ENCODE data around the gene RNF113B.

Gene RNF113B

DNA sequence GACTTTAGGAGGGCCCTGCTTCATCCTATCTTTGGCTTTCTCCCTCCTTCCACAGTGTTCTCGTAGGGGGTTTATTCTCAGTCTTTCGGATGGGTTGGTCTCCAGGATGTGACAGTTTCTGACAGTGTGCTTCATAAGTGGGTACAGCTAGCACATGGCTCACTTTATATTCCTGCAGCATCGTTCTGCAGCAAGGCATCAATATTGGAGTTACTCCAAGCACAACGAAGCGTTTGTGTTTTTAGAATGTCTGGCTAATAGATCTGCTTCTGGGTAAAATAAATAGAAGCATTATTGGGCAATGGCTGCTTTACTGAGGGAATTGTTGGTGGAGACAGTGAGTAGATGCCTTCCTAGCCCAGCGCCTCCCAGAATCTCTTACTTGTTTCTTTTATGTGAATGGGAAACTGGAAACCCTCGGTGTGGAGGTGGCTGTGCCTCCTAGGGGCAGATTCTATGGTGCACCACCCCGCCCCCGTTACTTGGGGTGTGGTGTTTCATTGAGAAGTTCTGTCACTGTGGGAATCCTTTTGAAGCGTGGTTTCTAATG, 32.2 kb downstream of the RNF113B start:
- peak overlapping the region; percentile 86; the same call in 1 of the 2 replicates for H3K4me3 ChIP-seq (ENCODE audit: low read length)
- no peak for TF ChIP-seq ZNF274 (IDR thresholded peaks at IDR 0.05; ENCODE audit: low read depth, low read length)

DNA sequence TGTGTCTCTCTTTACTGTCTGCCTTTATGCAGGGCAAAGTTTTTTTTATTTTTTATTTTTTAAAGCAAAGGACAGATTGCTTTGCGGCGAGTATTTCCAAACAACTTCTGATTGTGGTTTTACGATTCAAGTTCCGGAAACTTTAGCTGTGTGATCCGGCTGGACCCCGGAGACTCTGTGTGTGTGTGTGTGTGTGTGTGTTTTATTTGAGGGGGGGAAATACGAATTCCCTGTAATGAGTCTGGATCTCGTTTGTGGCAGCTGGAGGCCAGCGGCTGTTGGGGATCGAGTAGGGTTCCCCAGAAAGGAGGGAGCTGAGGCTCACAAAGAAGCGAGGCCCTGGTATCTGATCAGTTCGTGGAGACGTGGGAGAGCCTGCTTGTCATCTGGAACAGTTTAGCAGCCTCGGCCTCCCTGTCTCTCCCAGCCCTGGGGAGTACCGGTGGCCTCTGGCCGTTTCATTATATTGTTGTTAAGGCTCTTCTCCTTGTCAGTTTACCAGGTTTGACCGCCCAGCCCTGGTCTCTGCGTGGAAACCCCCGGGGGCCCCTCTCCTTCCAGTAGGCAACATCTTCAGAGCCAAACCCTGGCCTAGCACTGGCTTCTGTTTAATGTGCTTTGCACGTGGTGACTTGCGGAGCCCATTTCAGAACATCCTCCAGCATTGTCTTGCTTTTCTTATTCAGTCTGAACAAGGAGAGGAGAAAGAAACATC, 32.9 kb downstream of the RNF113B start:
- TF ChIP-seq ZNF274 (IDR thresholded peaks at IDR 0.05; ENCODE audit: low read depth, low read length): no peak
- H3K4me3 ChIP-seq (ENCODE audit: low read length): peak overlapping the region; percentile 86

DNA sequence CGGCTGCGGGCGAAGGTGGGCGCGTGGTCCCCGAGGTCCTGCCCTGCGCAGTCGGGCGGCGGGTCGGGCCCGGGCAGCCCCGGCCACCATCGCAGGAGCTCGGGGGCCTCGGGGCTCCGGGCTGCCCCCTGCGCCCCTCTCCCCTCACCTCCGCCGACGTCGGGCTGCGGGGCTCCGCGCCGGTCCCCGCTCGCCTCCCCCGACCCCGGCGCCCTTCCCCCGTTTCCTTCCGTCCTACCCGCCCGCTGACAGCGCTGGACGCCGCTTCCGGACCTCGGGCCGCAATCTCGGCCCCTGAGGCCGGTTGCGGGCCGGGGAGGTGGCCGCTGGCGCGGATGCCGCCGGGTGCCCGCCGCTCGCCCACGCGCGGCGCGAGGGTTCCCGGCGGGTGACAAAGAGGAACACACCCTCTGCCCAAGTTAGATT, 33.5 kb downstream of the RNF113B start:
- peak overlapping the region; percentile 86 for H3K4me3 ChIP-seq (ENCODE audit: low read length)

DNA sequence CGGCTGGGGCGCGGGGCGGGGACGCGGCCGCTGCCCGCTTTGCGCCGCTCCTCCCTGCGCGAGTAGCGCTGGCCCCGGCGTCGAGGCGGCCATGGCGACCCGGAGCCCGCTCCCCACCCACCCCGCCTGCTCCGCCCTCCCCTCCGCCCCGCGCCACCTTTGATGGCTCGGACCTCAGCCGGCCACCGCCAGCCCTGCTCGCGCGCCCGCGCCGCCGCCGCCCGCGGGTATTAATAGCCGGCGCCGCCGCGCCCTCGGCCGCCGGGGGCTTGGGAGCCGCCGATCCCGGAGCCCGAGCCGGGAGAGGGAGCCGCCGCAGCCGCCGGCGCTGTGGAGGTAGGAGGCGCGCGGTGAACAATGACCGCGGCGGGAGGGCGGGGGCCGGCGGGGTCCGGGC, 33.9 kb downstream of the RNF113B start:
- H3K4me3 ChIP-seq (ENCODE audit: low read length): peak overlapping the region; percentile 86; the same call in 1 of the 2 replicates
- no peak for TF ChIP-seq ZNF274 (IDR thresholded peaks at IDR 0.05; ENCODE audit: low read depth, low read length)

More for the DNA sequence above, 33.5 kb downstream of the RNF113B start:
- no peak for TF ChIP-seq ZNF274 (IDR thresholded peaks at IDR 0.05; ENCODE audit: low read depth, low read length)

DNA sequence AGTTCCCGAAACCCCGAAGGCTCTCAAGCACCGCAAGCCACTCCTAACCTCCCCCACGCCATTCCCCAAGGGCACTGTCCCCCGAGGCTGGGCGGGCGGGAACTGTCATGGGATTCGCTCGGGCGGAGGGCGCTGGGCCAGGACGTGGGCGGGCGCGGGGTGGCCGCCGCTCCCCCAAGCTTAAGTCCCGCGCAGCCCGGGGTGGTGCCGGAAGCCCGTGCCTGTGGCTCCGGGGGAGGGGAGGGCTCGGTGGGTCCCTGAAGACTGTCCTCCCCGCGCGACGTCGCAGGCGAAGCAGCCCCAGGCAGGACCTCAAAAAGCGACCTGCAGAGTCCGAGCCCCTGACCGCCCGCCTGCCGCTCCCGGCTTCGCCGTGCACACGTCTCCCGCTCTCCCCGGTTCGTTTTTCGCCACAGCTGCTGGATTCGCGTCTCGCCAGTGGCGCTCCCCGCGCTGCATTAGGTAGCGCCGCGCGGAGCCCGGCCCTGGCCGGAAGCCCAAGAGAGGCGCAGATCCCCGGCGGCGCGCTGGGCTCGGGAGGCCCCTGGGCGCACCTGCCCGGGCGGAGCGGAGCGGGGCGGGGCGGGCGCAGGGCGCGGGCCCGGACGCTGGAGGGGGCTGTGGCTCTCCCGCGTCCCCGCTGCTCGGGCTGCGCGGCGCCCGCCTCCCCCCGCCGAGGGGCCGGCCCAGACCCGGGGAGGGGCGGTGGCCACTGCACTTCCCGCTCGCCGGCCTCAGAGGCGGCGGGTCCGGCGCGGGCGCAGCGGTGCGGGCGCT, 34.5 kb downstream of the RNF113B start, which contains the start of gene FARP1:
Gene FARP1 (plus strand): TSS at position 715 of the 777 bp plus-strand sequence. CDS start 70,149 bp downstream, outside the sequence.
- TF ChIP-seq ZNF274 (IDR thresholded peaks at IDR 0.05; ENCODE audit: low read depth, low read length): no peak
- H3K4me3 ChIP-seq (ENCODE audit: low read length): peak within 1 kb of the TSS; percentile 86

DNA sequence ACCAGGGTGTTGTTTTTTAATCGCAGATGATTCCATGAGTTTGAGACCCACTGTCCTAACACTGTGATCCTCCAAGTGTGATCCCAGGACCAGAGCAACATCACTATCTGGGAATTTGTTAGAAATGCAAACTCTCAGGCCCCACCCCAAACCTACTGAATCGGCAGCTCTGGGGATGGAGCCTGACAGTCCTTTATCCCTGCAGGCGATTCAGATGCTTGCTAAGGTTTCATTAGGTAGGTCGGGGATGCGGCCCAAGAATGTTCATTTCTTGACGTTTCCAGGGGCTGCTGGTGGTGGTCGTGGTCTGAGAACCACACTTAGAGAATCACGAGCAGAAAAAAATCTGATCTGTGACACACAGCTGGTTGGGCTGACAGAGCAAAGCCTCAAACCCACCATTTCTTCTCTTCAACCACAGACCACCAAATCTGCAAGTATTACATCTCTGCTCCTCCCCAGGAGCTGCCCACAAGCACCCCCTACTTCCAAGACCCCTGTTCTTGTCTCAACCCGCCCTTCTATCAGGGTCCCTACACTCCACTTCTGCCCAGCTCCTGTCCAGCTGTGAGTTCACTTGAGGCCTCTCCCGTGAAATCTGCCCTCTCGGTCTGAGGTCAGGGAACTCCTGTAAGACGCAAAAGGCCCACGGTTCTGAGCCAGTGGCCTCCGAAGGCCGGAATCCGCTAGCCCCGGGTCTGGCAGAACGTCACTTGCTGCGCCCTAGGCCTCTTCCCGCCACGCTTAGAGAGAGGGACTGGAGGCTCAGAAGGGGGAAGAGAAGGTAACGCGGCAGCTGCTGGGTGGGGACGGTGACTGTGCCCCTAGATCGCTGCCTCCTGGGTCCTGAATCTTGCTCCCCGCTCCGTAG, 35.3 kb downstream of the RNF113B start:
- peak overlapping the region; percentile 66; the same call in 1 of the 2 replicates for H3K4me3 ChIP-seq (ENCODE audit: low read length)
- no peak for TF ChIP-seq ZNF274 (IDR thresholded peaks at IDR 0.05; ENCODE audit: low read depth, low read length)

DNA sequence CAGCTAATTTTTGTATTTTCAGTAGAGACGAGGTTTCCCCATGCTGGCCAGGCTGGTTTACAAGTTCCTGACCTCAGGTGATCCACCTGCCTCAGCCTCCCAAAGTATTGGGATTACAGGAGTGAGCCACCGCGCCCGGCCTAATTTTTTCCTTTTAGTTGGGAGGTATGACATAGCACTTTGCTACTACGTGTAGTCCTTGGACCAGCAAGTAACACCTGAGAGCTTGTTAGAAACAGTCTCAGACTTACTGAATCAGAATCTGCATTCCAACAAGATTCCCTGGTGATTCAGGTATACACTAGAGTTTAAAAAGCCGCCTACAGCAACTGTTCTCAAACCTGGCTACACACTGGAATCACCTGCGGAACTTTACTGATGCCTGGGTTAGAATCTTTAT, 36.0 kb downstream of the RNF113B start:
- TF ChIP-seq ZNF274 (IDR thresholded peaks at IDR 0.05; ENCODE audit: low read depth, low read length): no peak
- no peak overlapping the region for H3K4me3 ChIP-seq (ENCODE audit: low read length)

DNA sequence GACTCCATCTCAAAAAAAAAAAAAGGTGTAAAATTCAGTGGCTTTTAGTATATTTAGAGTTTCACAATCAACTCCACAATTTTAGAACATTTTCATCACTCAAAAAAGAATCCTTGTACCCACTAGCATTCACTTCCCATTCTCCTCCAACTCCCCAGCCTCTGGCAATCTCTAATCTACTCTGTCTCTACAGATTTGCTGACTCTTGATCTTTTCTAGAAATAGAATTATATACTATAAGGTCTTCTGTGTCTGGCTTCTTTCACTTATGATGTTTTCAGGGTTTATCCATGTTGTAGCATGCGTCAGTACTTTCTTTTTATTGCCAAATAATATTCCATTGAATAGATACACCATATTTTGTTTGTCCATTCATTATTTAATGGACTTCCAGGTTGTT, 42.2 kb downstream of the RNF113B start:
- TF ChIP-seq ZNF274 (IDR thresholded peaks at IDR 0.05; ENCODE audit: low read depth, low read length): no peak
- H3K4me3 ChIP-seq (ENCODE audit: low read length): no peak overlapping the region

DNA sequence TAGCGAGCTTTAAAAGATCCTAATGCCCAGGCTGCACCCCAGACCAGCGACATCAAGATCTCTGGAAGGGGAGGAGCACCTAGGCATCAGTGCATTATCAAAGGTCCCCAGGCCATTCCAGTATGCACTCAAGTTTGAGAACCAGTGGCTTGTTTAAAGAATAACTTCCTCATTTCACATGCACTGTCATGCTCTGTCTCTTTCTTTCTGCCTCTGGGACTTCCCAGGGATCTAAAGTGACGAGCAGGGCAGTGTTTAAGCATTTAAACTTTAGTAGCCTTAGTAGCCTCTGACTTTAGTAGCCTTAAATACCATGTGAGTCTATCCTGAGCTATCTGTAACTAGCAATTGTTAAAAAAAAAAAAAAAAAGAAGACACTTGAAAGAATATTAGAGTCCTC, 43.1 kb downstream of the RNF113B start:
- TF ChIP-seq ZNF274 (IDR thresholded peaks at IDR 0.05; ENCODE audit: low read depth, low read length): no peak

DNA sequence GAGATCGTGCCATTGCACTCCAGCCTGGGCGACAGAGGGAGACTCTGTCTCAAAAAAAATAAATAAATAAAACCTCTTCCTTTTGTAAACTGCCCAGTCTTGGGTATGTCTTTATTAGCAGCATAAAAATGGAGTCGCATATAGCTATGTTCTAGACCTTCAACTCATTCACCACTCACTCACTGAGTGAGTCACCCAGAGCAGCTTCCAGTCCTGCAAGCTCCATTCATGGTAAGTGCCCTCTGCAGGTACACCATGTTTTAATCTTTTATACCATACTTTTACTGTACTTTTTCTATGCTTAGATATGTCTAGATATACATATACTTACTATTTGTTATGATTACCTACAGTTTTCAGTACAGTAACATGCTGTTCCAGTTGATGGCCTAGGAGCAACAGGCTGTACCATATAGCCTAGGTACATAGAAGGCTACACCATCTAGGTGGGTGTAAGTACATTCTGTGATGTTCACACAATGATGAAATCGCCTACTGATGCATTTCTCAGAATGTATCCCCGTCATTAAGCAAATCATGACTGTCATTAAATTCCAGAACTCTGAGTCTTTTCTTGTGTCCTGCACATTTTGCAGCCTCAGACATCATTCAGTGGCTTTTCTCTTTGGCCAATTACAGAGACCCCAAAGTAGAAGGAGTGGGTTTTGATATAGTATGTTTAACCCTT, 47.9 kb downstream of the RNF113B start:
- TF ChIP-seq ZNF274 (IDR thresholded peaks at IDR 0.05; ENCODE audit: low read depth, low read length): no peak
- no peak overlapping the region for H3K4me3 ChIP-seq (ENCODE audit: low read length)

More for the DNA sequence above, 43.1 kb downstream of the RNF113B start:
- no peak overlapping the region for H3K4me3 ChIP-seq (ENCODE audit: low read length)
